ENCODE measurements around the gene DRD1.
"Not testable (repeated sequence)": the region's sequence is repeated elsewhere in the genome, so short reads cannot be mapped to it uniquely, and the experiment has no call there.

DRD1 gene

GRCh38 chr5:175422058-175422457 lies 21.9 kb downstream of the DRD1 start:
- POLR2A ChIA-PET (ENCODE audit: low non-redundant PET) = no interaction called here
- no peak for TF ChIP-seq CTCF (conservative IDR thresholded peaks at IDR 0.05; ENCODE audit: low read depth)
- DNase-seq (ENCODE audit: low spot score) = no peak
- CTCF ChIA-PET = interaction anchor here (0.5 kb wide), 1 partner anchor 394 kb away, joined by 4 read pairs; no protein-coding TSS in a partner anchor
- H3K27ac ChIP-seq = no peak overlapping the region

GRCh38 chr5:175420383-175420782 lies 23.6 kb downstream of the DRD1 start:
- TF ChIP-seq CTCF (conservative IDR thresholded peaks at IDR 0.05; ENCODE audit: low read depth) = no peak
- no peak overlapping the region for H3K27ac ChIP-seq
- CTCF ChIA-PET = no interaction called here
- POLR2A ChIA-PET (ENCODE audit: low non-redundant PET) = no interaction called here
- DNase-seq (ENCODE audit: low spot score) = no peak

GRCh38 chr5:175418251-175418650 lies 25.7 kb downstream of the DRD1 start:
- TF ChIP-seq CTCF (conservative IDR thresholded peaks at IDR 0.05; ENCODE audit: low read depth) = no peak
- CTCF ChIA-PET = interaction anchor here (0.7 kb wide), 1 partner anchor 231 kb away, joined by 5 read pairs; no protein-coding TSS in a partner anchor
- H3K27ac ChIP-seq = no peak overlapping the region
- POLR2A ChIA-PET (ENCODE audit: low non-redundant PET) = no interaction called here
- DNase-seq (ENCODE audit: low spot score) = no peak

- no peak for DNase-seq (ENCODE audit: low spot score)
- H3K27ac ChIP-seq = no peak overlapping the region
- TF ChIP-seq CTCF (conservative IDR thresholded peaks at IDR 0.05; ENCODE audit: low read depth) = no peak
- POLR2A ChIA-PET (ENCODE audit: low non-redundant PET) = no interaction called here
- CTCF ChIA-PET = interaction anchor here (0.6 to 0.7 kb wide), 2 partner anchors 230 to 469 kb away, joined by 3 to 5 read pairs; no protein-coding TSS in a partner anchor
Observed at GRCh38 chr5:175417384-175417783, 26.6 kb downstream of the DRD1 start.

GRCh38 chr5:175415303-175415702 lies 28.7 kb downstream of the DRD1 start:
- ChIA-PET POLR2A (ENCODE audit: low non-redundant PET) (no interaction called here), CTCF (interaction anchor here (0.6 kb wide), 1 partner anchor 428 kb away, joined by 3 read pairs; no protein-coding TSS in a partner anchor)
- no peak overlapping the region for H3K27ac ChIP-seq
- TF ChIP-seq CTCF (conservative IDR thresholded peaks at IDR 0.05; ENCODE audit: low read depth) = no peak
- no peak for DNase-seq (ENCODE audit: low spot score)

GRCh38 chr5:175410926-175411325 lies 33.1 kb downstream of the DRD1 start:
- POLR2A ChIA-PET (ENCODE audit: low non-redundant PET) = no interaction called here
- no peak for TF ChIP-seq CTCF (conservative IDR thresholded peaks at IDR 0.05; ENCODE audit: low read depth)
- CTCF ChIA-PET = no interaction called here
- DNase-seq (ENCODE audit: low spot score) = no peak
- H3K27ac ChIP-seq = no peak overlapping the region

GRCh38 chr5:175406300-175406699 lies 37.7 kb downstream of the DRD1 start:
- ChIA-PET POLR2A (ENCODE audit: low non-redundant PET) (no interaction called here), CTCF (no interaction called here)
- TF ChIP-seq CTCF (conservative IDR thresholded peaks at IDR 0.05; ENCODE audit: low read depth) = no peak
- H3K27ac ChIP-seq = no peak overlapping the region
- no peak for DNase-seq (ENCODE audit: low spot score)

- POLR2A ChIA-PET (ENCODE audit: low non-redundant PET); CTCF ChIA-PET; DNase-seq (ENCODE audit: low spot score): not testable (repeated sequence)
- H3K27ac ChIP-seq = peak overlapping the region; percentile 59
Observed at GRCh38 chr5:175397590-175398297, 46.2 kb downstream of the DRD1 start.

- CTCF ChIA-PET = interaction anchor here (0.5 kb wide), 1 partner anchor 13 kb away, joined by 3 read pairs; no protein-coding TSS in a partner anchor
- H3K27ac ChIP-seq; POLR2A ChIA-PET (ENCODE audit: low non-redundant PET); DNase-seq (ENCODE audit: low spot score): not testable (repeated sequence)
Observed at GRCh38 chr5:175395430-175395829, 48.6 kb downstream of the DRD1 start.

All from RWPE1 (cell line).